HG02678 (cell line): ENCODE data around the gene DHRS1.

ENCODE experiments used
- ATAC-seq: cut with Tn5 transposase; IDR thresholded peaks from one replicate; pipeline ENCODE4 v1.9.1; 2021; ENCODE audit warnings: mild to moderate bottlenecking, moderate library complexity; ENCODE audit not compliant: unreplicated experiment

DHRS1 gene

DNA sequence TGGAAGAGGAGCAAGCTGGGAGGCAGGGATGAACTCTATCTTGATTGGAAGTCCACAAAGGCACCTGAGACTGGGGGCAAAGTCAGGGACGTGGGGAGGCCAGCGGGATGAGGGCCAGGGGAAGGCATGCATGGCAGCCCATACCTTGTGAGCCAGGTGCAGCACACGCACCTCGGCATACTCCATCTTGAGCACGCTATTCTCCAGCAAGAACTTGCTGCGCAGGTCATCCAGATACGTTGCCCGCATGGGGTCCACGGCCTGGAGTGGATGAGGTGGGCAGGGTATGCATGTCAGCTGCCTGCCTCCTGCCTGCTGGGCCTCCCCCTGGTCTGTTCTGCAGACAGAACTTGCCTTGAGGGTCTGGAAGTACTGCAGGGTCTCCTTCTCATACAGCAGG, 32.1 kb downstream of the DHRS1 start:
- ATAC-seq: no peak

DNA sequence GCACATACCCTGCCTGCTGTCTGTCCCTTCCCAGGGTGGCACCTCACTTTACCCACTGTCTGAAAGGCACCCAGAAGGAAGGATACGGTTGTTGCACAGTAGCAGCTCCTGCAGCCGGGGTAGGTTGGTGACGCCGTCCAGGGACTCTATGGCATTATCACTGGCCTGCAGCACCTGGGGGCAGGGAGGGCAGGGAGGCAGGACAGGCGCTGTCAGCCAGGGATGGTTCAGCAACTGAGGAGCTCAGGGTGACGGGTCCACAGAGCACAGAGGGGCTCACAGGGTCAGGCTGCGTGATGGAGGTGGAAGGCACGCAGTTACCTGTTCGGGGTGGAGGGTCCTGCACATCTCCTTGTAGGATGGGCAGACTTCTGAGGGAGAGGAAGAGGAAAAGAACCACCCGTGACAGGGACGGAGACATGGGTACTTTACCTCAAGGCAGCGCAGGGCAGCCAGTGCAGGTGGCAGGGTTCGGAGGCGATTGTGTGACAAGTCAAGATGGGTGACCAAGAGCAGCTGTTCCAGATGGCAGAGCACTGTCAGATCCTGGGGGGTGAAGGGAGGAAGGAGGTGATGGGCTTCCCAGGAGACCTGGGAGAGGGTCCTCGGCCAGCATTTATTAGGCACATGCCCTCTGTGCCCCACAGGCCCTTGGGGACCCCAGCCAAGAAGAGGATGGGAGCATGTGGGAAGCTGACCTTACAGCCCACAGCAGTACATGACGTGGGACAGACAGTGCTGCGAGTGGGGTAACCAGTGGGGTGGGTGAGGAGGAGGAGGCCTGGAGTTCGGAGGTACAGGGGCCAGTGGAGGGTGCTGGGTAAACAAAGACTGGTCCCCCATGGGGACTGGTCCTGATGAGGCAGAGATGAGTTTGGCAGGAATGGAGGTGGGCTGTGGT, 33.0 kb downstream of the DHRS1 start:
- no peak for ATAC-seq

DNA sequence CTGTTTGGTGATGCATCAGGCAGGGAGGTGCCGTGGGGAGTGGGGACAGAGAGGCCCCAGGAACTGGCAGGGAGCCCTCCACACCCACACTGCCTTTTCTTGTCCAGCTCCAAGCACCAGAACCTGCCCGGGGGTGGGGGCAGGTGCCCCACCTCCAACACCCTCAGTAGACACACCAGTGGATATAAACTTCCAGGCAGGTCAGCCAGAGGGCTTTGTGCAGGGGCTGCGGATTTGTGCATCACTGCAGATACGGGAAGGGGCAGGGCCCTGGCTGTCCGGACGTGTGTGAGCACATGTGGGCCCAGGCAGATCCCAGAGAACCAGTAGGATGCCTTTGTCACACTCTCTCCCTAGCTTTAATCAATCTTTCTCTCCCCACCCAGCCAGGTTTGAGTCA, 35.3 kb downstream of the DHRS1 start:
- no peak for ATAC-seq

DNA sequence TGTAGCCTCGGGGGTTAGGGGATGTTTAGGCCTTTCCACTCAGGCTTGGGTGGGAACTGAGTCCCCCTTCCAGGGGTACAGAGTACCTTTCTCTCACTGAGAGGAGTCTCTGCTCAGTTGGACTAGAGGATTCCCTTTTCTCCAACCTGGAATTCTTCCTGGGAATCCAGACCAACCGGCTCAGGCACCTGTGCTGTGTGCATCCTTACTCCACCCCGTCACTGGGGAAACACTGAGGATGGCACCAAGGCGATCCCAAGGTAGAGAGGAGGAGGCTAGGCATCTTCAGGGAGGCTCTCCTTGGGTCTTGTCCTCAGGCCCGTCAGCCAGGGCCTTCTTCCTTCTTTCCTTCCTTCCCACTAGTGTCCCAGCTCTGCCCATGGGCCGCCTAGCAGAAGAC, 35.7 kb downstream of the DHRS1 start:
- no peak for ATAC-seq

DNA sequence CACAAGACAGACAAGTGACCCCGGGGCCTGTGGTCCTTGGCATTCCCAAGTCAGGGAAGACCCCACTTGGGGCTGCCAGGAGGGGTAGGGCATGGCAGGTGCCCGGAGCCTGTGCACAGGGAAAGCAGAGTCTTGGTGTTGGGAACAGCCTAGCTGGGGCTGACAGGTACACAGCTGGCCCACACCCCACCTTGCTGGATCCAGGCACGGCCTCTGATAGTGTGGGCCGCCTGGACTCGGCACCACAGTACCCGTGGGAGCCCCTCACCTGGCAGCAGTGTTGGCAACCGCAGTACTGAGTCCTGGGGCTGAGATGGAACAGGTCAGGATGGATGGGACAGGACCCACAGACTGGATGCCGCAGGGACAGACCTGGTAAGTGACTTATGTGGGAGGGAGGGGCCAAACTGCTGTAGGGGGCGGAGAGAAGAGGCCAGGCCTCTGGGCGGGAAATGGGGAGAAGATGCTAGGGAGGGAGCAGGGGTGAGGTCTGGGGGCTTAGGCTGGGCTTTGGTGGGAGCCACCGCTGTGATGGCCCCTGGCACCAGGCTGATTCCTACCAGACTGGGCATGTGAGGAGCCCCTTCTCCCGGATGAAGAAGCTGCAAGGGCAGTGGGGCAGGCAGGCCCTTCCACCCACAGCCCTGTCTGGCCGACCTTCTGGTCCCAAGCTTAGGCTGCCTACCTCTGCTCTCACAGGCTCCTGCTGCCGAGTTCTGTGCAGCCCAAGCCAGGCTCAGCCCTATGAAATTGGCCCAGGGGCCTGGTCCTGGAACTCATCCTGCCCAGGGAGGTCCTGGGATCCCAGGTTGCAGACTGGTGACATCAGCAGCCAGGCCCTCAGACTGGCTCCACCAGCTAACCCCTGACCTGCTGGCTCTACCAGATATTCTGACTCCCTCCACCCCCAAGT, 36.5 kb downstream of the DHRS1 start, which contains the start of gene TGM1:
TGM1 (minus strand) TSS at position 357 of the 913 bp plus-strand sequence. CDS start 825 bp downstream, outside the sequence.
- ATAC-seq: no peak

DNA sequence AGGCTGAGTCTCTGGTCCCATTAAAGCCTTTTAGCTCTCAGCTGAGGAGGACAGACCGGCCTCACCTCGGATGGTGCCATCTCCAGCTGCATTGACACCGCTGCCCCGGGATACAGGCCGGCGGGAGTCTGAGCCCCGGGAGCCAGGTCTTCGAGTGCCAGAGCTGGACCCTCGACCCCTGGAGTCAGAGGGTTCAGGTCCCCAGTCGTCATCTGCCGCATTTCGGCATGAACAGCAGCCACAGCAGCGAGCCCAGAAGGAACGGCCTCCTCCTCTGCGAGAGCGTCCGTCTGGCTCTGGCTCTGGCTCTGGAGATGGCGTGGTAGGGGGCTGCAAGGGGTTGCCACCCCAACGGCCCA, 37.6 kb downstream of the DHRS1 start:
- ATAC-seq: no peak

DNA sequence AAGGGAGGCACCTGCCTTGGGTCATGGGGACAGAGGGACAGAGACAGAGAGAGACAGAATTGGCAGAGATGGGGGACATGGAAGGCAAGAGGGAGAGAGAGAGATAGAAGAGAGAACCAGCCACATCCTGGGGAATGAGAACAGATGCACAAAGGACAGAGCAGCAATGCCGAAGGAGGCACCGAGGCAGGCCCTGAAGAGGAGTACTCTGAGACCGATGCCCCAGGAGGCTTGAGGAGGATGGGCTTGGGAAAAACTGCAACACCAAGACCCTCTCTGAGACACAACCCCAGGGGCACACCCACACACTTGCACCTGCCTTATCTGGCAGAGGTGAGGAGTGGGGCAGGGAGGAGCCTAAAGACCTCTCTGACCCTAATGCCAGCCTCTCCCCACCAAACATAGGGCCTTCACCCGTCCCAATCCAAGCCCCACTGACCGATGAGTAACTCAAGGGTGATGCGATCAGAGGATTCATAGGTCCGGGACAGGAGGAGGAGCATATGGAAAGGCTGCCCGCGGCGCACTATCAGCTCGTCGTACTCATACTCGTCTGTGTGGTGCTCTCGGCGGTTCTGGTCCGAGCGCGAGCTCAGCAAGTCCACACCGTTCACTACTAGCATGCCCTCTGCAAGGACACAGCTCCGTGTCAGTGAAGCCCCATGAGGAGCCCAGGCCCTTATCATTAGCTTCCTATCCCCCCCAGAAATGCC, 38.2 kb downstream of the DHRS1 start:
- no peak for ATAC-seq

DNA sequence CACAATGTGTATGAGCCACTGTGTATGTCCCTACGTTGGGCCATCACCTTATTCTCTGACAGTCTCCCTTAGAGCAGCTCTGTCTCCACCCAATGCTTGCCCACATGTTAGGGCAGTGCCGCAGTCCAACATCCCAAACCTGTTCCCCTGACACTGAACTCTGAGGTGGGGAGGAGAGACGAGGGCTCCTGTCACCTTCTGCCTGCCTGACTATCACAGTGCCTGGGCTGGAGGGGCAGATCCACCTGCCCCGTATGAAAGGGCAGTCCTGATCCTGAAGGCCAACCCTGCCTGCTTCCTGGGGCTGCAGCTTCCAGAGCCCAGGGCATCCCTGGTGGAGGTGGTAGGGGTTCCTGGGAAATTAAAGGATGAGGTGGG, 38.8 kb downstream of the DHRS1 start:
- ATAC-seq: no peak

DNA sequence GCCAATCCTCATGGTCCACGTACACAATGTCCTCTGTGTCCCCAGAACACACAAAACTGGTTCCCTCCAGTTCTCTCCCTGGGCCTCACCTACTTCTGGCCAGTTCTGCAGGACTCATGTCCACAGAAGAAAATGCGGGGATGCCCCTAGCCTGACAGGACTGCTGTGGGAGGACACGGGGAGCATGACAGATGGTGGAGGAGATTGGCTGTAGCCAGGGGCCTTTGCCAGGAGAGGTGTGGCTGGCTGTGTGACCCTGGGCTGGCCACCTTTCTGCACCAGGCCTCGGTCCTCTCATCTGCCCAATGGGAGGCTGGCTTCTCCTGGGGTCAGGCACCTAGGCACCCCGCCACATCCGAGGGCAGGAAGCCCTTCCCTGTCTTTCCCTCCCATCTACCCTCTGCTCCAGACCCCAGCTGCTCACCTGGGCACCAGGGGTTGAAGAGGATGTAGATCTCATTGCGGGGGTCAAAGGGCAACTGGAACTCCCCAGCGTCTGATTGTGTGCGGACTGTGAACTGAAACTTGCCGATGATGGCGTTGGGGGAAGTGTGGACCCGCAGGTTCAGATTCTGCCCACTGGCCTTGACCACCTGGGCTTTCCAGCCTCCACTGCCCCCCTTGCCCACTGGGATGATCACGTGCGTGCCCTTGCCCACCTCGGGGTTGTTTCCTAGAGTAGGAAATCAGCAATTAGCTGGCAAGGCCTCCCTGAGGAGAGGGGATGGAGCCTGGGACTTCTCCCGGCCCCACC, 39.4 kb downstream of the DHRS1 start:
- ATAC-seq: no peak

DNA sequence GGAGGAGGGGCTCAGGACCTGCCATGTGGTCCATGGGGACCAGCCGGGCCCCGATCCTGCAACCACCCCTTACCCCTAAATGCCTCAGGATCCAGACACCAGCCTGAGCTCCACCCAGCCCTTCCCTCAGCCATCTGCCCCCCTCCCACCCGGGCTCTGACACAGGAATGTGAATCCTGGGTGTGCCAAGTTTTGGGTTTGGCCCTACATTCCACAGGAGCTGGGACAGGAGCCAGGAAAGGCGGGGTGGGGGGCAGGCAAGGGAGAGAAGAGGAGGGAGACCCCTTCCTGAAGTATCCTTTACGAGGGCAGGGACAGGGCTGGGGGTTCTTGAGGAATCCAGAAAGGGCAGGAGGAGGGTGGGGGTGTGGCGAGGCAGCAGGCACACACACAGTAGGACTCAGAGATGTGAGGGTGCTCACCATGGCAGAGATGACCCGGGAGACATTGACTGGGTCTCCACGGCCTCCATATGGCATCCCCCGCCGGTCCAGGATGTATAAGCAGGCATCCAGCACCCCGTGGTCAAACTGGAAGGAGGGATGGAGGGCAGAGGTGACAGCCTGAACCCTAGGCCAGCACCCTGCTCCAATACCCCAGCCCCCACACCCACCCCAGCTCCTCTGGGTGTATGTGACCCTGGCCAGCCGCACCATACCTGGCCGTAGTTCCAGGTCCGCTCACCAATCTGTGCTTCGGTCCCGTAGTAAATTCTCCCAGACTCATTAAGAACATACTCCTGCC, 40.1 kb downstream of the DHRS1 start:
- no peak for ATAC-seq

DNA sequence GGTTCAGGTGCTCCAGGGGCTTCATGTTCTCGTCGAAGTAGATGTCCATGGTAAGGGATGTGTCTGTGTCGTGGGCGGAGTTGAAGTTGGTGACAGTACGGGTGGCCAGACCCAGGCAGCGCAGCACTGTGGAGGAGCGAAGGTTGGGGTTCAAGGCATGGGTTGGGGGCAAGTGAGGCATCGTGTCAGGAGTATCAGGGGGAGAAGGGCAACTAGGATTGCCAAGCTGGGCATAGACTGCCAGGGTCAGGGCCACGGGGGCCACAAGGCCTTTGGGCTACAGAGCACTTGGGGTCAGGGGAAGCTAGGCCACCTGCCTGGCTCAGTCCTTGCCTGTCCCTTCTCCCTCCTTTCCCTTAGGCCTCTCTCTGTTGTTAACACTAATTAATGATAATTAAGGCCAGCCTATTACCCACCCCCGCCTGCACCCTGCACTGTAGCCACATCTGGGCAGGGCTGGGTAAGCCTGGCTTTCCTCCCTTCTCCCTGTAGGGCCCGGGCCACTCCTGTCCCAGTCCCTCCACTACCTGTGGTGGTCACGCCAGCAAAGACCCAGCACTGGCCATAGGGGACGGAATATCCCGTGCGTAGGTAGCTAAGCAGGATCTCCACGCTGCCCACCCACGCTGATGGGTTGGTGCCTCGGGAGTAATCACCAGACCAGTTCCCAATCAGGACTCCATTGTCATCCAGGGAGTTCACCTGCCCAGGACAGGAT, 40.9 kb downstream of the DHRS1 start:
- no peak for ATAC-seq

DNA sequence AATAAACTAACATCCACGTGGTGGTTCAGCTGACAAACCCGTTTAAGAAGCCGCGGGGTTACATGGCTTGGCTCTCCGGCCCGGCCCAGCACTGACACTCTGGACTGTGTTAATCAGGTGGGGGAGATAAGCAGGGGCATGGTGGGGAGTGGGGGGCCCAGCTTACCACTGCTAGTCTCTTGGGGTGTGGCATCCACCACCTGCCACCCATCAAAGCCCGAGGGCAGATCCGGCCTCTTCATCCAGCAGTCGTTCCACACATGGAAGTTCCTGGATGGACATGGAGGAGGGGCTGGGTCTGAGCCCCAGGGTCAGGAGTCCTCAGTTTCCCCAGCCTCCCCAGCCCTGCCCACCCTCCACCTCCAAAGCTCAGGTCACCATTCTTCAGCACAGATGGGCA, 41.5 kb downstream of the DHRS1 start:
- no peak for ATAC-seq

DNA sequence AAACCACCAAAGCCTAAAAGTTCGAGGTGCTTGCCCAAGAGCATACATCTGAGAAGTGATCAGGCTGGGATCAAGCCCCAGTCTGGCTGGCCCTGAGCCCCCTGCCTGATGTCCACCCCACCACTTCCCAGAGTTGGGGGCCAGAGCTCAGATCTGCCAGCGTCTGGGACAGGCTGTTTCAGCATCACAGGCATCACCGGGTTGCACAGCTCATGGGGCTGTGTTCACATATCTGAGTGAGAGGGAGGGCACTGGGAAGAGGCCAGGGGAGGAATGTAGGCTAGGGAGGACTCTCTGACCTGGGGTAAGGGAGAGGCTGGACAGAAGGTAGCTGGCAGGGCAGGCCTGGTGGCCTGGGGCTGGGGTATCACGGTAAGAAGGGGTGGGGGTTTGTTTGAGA, 42.6 kb downstream of the DHRS1 start:
- ATAC-seq: no peak

DNA sequence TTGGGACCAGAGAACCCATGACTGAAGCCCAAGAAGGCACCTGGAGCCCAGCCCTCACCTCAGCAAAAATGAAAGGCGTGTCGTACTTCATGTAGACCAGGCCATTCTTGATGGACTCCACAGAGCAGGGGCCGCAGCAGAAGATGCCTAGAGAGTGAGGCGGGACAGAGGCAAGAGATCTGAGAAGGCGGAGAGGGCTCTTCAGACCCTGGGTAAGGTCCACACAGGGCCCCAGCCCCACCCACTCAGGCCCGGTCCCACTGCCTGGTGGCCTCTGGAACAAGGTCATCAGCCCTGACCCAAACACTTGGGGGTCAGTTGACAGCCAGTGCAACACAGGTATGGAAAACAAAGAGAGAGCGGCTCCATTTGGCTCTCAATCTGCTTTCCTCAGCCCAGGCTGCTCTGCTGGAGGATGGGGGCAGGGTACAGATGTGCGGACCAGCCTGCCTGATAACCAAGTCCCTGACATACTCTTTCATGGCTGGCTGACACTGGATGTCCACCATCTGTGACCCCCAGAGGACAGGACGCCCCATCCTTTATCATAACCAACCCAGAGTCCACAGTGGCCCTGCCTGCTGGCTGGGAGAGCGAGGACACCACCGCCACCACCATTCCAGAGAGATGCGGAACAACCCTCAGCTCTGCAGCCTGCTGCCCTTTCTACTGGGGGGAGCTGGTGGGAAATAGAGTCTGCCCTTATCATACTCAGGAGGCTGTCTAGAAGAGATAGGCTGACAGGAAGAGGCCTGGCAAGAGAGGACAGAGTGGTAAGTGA, 43.5 kb downstream of the DHRS1 start:
- no peak for ATAC-seq

DNA sequence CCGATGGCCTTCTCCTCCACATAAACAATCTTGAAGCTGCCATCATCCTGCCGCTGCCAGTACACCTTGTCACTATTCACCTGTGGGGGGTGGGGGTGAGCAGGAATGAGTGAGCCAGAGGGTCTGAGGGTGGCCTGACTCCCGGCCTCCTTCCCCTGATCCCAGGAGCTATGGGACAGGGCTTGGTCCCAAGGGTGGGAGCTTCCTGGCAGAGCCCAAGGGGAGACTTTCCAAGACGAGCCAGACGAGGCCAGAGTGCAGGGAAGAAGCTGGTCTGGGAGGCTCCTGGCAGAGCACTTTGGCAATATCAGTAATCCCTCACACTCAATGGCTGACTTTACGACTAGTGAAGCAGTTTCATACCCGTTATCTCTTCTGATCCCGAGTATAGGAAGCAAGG, 44.1 kb downstream of the DHRS1 start:
- no peak for ATAC-seq

DNA sequence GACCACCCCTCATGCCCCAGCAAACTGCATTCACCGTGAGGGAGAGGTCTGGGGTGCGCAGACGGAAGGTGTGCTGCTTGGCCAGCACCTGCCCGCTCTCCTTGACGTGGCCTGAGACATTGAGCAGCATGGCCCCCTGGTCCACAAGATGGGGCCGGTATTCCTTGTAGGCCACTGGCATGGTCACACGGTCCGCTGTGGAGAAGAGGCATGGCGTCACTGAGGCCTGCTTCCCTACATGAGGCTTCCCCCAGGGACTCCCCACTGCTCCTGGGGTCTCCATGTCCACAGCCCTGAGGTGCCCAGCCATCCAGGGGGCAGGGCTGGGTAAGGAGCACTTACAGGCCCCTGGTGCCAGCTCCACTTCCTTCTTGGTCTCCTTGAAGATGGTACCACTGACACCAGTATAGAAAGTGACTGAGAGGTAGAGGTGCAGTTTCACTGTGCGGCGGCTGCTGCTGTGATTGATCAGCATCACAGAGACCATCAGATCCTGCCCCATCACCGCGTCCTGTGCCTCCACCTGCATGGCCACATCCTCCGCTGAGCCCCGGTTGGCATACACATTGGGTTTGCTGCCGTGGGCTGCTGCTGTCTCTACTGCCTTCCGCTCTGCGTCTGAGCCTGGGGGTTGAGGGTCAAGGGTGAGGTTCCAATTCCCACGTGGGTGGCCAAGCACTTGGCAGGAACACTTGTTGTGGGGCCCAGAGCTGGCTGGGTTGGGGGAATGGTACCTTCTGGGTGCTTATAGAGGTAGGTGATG, 44.8 kb downstream of the DHRS1 start:
- no peak for ATAC-seq

DNA sequence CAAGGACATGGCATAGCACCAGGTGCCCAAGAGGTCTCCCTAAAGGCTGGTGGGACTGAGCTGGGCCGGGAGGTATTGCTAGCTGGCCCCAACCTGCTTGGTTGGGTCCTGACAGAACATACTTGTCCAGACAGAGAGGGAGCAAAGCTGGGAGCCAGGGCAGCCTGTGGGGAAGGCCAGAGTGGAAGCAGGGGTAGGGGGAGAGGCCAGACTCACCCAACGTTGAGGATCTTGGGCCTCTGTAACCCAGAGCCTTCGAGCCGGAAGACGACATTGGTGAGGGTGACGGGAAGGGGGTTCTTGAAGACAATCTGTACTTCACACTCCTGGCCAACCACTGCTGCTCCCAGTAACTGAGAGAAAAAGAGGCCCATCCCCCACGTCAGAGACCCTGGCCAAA, 45.6 kb downstream of the DHRS1 start:
- no peak for ATAC-seq
